Activated effector memory CD4-positive, alpha-beta T cell treated with Interleukin-2 at 50 U/mL for 16 hours (primary cell): ENCODE data around the gene SEMA3F.
A peak's percentile ranks its signal among the peaks of the same experiment; 100 is the strongest.

Experiments
- DNase-seq: peaks from one replicate; pipeline ENCODE4 v3.0.0-alpha.2; 2020

SEMA3F gene

DNA sequence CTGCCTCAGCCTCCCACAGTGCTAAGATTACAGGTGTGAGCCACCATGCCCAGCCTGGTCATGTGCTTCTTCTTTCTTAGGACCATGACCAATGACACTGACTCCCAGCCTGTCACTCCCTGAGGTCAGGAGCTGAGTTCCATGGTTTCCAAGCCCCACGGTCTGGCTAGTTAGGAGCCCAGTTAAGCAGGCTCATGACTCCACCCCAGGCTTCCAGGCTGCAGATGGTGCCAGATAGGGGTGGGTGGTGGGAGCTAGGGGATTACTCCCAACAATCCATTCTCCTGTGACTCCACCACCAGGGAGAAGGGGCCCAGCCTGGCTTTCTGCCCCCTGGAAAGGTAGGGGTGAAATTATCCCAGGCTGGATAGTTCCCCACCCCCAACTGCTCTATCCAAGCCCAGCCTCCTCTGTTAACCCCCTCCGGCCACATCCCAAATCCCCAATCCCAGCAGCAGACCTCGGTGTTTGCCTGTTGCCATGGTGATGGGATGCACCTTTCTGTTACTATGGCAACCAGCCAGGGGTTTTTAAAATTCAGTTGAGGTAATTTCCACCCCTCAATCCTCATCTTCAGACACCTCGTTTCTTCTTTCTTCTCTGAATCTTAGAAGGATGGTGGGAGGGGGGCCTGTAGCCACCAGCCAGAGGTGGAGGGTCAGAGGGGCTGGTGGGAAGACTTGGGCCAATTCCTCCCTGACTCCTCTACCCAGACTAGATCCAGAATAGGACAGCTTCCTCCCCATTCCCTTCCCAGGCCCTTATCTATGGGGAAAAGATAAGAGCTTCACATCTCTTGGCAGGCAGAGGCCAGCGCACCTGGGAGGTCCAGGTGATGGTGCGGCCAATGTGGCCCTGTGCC lies 22.5 kb upstream of the SEMA3F start:
- DNase-seq = no peak

DNA sequence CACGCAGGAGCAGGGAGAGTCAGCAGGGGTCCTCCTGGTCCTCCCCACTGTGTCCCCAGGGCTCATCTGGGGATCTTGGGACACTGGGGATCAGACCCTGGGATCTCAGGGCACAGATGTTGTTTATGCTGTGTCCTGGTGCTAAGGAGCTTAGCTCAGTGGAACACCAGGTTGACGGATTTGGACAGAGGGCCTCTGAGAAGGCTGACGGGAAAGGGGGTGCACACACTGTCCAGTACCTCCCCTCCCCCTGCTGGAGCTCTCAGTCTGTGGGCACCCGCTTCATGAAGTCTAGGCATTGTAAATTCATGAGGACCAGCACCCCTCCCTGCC lies 21.9 kb upstream of the SEMA3F start:
- DNase-seq = no peak

DNA sequence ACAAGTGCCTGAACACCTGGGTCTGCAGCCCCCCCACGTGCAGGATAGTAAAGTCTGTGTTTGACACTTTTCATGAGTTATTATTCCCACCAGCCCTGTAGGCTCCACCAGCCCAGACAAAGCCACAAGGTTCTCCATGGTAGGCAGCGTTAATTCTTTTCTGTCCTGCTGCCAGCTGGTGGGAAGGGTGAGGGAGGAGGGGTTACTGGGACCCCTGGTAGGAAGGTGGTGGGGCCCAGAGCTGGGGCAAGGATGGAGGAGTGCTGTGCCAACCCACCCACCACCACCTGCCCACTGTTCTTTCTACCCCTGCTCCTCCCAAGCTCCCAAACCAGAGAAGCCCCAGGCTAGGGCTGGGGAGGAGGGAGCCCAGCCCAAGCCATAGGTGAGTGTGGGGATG lies 20.8 kb upstream of the SEMA3F start:
- no peak for DNase-seq

DNA sequence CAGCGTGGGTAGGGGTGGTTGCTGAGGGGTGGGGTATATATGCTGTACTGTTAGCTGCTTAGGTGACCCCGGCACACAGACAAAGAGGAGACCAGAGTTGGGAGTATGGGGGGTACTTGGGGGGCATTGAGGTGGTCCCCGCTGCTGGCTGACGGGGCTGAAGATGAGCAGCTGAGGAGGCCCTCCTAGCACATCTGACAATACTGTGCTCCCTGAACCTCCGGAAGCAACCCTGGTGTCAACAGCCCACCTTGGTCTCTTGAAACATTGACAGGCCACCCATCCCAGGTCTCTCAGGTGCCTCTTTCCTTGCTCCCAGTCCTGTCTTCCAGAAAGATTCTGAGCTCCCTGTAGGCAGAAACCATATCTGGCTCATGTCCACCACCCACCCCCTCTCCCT lies 19.2 kb upstream of the SEMA3F start:
- DNase-seq = no peak

DNA sequence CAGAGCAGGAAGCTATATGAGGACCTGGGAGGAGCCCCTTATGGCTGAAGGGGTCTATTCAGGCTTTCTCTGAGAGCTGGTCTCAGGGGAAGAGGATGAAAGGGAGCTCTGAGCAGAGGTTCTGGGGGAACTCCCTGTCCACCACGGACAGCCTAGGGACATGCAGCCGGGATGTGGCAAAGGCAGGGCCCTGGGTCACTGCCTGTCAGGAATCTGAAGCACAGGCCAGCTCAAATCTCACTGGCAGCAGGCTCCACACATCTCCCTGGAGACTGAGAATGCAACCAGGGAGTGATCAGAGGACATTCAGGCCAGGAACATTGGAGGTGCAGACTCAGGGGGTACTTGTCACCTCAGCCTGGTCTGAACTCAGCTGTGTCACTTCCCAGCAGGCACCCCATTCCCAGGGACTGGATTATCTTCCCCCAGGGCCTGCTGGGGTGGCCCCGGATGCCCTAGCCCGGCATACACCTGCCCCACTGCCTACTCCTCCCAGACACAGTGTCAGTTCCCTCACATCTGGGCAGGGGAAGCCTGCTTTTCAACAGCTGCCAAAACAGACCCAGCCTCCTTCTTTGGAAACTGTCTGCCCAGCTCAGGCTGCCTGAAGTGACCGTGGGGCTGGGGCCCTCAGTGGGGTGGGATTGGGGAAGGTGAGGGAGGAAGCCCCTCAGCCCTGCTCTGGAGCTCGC lies 18.3 kb upstream of the SEMA3F start:
- DNase-seq = no peak

DNA sequence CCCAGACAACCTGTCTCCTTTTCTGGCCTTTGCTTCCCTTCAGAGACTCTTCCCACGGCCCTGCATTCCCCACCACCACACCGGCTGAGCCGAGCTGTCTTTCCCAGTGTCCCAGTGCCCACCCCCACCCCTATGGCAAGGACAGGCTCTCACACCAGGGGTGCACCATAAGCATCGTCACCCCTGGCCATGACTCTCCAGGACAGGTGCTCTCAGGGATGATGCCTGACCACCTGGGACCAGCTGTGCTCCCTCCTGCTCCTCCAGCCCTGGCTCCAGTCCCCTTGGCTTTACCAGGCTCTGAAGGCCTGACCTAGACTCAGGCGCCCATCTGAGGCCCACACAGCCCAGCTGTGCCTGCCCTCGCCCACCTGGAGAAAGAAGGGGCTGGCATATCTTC lies 17.6 kb upstream of the SEMA3F start:
- DNase-seq = no peak

DNA sequence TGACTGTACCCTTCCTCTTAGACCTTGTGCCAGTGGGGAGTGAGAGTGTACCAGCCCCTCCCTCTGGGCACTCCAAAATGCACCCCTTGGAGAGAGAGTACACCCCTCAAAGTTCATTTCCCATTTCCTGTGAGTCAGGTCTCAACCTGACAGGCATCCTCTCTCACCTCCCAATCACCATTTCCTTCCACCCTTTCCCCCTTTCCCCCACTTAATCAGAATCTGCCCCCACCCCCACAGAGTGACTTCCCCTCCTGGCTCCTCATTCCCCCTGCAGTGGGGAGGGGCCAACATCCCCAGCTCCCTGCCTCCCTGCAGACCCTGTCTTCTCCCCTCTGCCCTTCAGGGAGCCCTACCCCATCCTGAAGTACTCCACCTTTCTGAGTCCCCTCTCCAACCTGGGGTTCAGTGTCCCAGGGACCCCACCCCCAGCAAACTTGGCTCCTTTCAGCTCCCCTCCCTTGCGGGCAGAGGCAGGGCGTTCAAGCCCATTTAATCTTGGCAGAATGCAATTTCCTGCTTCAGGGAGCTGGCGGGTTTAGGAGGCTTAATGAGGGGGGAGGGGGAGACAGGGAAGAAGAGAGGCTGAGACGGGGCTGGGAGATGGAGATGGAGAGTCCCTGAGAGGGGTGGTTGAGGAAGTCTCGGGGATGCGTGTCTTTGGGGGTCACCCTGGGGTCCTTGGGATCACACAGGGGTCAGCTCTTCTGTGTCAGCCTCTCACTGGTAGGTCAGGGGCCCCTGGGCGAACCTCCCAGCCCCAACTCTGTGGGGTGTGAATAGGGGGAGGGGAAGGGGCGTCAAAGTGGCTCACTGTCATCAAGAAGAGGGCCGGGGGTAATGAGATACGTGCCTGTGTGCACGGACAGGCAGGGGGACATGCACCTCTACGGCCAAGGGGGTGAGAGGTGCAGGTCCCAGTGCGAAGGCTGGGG lies 16.6 kb upstream of the SEMA3F start:
- no peak for DNase-seq

DNA sequence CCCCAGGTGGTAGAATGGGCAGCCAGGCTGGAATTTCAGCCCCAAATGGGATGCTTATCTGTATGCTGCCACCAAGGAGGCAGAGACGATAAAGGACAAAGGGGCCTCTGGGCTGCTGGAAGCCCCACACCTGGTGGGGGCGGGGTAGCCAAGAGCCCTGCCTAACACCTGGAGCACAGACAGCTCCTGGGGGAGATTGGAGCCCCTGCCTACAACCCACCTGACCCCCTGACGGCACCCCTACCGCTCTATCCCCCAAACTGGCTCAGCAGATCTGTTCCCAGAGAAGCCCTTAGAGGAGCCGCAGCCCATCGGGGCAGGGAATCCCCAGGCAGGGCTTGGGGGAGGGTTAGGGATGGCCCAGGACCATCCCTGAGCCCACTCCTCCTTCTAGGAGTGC lies 15.8 kb upstream of the SEMA3F start:
- no peak for DNase-seq

DNA sequence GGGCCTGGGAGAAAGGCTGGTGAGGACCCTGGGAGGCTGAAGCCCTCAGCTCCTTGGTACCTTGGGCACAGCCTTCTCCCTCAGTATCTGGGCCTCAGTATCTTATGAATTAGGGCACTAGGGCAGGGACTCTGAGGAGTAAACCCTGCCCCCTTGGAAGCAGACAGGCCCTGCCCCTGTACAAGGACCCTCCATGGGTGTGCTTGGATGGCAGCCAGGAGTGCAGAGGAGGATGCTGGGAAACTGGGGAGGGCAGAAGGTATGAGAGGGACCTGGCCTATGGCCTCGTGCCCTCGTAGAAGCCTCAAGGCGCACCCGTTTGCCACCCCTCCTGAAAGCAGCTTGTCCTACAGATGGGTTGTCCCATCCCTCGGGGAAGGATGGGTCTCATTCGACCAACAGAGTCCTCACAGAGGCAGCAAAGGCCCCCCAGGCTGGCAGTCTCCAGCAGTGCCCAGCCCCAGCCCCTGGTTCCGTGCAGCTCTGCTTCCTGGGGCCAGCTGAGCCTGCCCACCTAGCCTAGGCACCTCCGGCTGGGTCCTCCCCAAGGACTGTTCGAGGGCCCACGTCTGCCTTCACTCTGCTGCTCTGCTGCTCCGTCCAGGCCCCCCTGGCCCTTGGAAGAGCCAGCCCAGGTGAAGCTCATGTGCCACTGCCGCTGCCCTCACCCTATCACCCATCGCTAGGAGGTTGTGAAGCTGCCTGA lies 15.3 kb upstream of the SEMA3F start:
- no peak for DNase-seq

DNA sequence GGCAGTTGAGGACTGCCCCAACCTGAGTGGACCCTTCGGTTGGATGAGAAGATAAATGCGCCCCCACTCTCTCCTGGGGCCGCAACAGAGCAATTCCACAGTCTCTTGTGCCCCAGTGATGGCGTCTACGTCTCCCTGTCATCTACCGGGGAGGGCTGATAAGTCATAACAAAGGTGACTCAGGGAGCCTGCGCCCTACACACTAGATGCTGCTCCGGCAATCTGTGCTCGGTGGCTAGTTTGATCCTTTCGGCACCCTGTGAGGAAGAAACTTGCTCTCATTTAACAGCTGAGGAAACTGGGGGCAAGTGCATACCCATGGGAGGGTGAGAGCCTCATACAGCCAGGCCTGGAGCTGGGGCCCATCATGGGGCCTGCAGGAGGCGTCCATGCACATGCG lies 14.1 kb upstream of the SEMA3F start:
- no peak for DNase-seq

DNA sequence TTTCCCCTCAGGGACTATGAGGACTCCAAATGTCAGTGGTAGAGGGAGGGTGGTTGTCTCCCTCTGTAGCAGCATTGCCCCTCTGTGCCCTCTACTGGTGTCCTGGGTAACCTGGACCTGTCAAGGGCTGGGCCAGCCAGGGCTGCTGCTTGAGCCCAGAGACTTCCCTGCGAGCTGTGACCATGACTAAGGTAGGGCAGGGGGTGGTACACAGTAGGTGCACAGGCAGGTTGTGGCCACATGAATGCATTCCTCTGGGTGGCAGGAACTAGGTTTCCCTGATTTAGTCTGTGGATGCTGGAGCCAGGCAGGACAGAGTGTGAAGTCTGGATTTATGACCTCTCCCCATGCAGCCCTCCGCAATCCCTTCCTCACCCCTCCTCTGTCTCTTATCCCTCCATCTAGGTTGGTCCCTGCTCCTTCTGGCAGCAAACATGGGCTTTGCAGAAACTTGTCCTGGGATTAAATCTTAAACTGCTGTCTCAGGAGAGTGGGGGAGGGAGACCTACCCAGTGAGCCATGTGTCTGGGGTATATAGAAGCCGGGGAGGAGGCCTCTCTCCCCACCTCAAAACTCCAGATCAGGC lies 8.7 kb upstream of the SEMA3F start:
- DNase-seq = no peak

DNA sequence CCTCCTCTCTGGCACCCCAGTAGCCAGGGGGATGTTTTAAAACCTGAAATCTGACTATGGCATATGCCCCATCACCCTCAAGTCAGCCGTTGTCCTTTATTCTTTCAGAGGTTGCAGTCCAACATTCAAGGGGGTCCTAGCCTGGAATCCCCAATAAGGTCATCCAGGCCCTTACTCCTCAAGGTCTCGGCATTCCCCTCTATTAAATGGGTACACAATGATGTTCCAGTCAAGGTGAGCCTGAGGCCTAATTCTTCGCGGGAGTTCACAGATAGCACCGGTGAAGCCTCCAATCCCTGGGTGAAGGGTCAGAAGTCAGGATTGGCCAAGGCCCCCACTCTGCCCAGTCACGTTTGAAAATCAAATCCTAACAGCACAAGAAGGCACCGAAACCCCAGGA lies 8.1 kb upstream of the SEMA3F start:
- no peak for DNase-seq

DNA sequence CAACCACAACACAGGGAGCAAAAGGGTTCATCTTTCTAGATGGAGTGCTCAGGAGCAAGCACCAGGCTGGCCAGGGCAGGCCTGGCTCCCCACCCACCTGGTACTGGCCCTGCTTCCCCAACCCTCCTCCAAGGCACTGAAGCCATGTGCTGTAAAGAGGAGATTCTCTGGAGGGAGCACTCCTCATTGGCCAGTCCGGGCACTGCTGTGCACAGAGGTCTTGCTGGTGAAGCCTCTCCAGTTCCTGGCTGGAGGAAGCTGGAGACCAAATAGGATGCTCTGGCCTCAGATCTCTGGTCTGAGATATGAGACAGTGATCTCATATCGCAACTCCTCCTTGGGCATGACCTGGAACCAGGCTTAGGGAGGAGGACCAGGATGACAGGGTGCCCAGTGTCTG lies 7.7 kb upstream of the SEMA3F start:
- DNase-seq = no peak

DNA sequence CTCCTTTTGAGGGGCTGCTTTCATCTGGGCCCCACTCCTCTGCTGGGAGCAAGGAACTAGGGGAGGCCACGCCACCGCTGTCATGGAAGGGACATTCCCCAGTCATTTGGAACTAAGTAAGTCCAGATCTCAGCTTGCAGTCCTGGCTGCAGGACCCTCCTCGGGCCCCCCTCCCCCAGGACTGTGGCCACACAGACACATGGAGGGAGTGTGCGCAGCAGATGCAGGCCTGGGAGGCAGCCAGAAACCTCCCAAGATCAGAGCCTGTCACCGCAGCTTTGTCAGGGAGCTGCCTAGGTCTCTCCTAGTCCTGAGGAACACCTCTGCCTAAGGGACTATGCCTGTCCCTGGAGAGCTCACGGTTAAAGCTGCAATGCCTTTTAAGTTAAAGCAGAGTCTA lies 7.3 kb upstream of the SEMA3F start:
- no peak for DNase-seq

DNA sequence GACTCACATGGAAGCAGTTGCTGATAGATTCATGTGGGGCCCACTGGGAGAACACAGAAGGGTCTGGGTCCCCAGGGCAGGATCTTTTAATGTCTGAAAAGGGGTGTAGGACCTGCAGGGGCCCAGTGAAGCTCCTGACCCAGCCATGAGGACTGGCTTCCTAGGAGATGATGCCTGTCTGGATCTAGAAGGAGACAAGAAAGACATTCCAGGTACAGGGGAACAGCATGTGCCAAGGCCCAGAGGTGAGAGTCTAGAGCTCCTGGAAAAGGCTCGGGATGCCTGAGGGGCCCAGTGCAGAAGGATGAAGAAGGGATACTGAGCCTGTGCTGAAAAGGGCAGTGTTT lies 4.7 kb upstream of the SEMA3F start:
- DNase-seq = no peak

DNA sequence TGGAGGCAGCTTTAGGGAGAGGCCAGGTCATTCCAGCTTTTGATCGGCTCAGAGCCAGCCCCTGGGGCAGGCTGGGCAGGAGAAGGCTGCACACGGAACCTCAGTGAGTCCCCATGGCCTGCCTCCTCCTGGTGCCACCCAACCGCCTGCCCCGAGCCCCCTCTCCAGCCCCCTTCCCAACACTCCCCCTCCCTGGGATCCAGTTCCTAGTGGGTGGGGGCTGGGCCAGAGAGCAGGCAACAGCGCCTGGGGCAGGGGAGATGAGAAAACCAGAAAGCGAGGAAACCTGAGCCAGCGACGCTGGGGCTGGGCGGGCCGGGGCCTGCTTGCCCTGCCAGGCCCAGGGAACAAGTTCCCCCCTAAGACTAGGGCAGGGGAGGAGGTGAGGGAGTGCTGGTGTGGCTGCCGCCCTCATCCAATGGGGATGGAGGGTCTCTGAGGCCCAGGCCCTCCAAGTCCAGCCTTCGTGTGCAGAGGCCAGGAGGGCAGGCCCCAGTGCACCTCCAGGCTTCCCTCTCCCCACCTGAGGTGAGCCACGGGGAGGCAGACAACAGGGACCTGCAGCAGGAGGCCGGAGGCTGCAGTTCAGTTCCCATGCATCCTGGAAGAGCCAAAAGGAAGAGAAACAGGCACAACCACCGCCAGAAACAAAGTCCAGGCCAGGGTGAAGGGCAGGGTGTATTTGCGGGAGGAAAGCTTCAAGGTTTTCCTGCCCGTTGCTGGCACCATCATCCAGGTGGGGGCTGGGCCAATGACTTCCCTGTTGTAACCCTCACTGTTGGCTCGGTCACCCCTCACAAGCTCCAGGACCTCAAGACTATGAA lies 4.0 kb upstream of the SEMA3F start:
- no peak for DNase-seq

DNA sequence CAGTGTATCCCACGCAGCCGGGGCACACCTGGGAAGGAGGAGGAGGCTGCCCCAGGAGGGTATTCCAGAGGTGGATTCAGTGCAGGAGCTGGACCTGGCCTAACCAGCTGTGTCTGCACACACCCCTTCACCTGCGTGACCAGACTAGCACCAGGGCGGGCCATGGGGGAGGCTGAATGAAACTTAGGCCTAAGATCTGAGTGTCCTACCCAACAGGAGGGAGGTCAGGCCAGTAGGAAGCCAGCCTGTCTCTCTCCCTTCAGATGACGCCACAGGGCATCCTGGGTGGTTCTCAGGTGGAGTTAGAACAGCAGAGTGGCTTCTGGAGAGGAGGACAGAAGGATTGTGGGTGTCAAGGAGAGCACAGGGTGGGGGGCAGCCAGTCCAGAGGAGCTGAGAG lies 3.4 kb upstream of the SEMA3F start:
- no peak for DNase-seq

DNA sequence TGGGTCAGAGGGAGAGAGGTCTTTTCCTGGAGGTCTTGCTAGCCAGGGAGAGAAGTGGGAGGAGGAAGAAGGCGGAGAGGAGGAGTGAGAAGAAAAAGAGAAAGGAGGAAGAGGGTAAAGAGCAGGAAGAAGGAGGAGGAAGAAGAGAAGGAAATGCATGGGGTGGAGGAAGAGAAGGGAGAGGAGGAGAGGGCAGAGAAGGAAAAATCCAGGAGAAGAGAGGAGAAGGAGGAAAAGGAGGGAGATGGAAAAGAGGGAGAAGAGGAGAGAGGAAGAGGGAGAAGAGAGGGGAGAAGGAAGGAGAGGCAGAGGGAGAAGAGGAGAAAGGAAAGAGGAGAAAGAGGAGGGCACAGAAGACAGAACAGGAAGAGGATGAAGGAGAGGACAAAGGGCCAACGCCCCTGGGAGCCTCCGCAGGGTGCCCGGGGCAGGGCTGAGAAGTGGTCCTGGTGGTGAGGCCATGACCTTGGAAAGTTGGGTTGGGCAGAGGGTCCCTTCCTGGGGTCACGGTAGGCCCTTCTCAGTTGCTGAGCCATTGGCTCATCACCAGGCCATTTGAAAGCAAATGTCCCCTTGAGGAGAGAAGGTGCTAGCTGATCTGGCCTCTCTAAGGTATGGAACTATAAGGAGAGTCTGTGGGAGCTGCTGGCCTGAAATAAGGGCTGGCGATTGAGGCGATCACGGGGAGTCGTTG lies 1.2 kb upstream of the SEMA3F start:
- no peak for DNase-seq

DNA sequence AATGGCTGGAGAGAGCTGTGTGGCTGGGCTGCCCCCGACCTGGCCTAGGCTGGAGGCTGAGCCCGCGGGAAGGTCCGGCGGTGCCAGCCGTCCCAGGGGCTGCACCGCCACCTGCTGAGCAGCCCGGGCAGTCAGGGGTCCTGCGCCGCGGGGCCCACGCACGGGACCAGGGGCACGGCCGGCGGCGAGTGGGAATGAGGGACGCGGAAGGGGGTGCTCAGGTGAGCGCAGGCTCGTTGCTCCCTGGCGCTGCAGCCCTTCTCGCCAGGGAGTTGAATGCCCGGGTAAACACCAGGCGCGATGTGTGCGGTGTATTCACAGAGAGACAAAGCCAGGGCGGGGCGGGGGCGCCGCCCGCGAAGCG lies 666 bp upstream of the SEMA3F start:
- DNase-seq = peak; percentile 4

DNA sequence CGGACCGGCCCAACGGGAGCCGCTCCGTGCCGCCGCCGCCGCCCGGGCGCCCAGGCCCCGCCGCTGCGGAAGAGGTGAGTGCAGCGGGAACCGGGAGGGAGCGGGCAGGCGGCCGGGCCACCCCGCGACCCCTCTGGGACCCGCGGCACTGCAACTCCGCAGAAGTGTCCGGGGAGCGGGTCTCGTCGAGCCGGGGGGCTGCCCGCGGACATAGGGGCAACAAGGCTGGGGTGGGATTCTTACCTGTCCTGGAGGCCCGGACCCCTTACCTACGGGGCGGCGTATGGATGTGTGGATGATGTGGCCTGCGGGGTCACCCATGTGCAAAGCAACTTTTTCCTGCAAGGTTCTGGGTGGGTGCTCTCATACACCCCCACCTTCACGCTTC lies 361 bp downstream of the SEMA3F start:
- DNase-seq = no peak

DNA sequence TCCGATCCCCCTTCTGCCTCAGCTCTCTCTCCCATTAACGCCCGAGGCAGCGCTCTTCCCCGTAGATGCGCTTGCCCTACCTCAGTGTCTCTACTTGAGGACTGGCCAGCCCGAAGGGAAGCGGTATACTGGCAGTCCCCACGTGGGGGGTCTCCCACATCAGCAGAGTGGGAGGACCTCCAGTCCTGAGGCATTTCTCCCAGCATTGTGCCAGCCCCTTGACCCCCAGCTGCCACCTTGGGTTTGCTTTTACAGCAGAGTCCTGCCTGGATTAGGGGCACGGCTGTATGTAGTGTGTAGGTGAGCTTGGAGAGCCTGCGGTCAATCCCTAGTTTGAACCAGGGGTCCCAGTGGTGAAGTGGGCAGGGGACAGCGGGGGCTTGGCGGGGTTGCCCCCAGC lies 767 bp downstream of the SEMA3F start:
- DNase-seq = no peak
